Activated CD4-positive, alpha-beta T cell treated with anti-CD3 and anti-CD28 coated beads, Interleukin-2, amount 10 ng/mL, durations not matched to agents 24 days and 14 days (primary cell): Measurements from ENCODE around the gene PCSK6. TPM values are rescaled to one million over a fixed set of nuclear protein-coding genes. Genes with fewer than 3 reads are reported as not detected.
"Not testable (repeated sequence)": the region's sequence is repeated elsewhere in the genome, so short reads cannot be mapped to it uniquely, and the experiment has no call there.

Experiments used
- DNase-seq: peaks from one replicate; pipeline ENCODE4 v3.0.0; 2022
- H3K27ac Mint-ChIP-seq: one replicate; pipeline ENCODE4 v1.8.0; 2022; ENCODE audit warnings: mild to moderate bottlenecking, mixed read lengths
- H3K27me3 Mint-ChIP-seq: one replicate; pipeline ENCODE4 v1.8.0; 2022; ENCODE audit warnings: mixed read lengths
- H3K36me3 Mint-ChIP-seq: one replicate; pipeline ENCODE4 v1.8.0; 2022; ENCODE audit warnings: low read depth, mild to moderate bottlenecking, mixed read lengths
- H3K4me1 Mint-ChIP-seq: one replicate; pipeline ENCODE4 v1.8.0; 2021; ENCODE audit warnings: mixed read lengths
- H3K4me3 Mint-ChIP-seq: one replicate; pipeline ENCODE4 v1.8.0; 2022; ENCODE audit warnings: mild to moderate bottlenecking, moderate library complexity, mixed read lengths
- H3K9me3 Mint-ChIP-seq: one replicate; pipeline ENCODE4 v1.8.0; 2021; ENCODE audit warnings: mixed read lengths
- intact Hi-C: fragments of 100-400 bp; cut with micrococcal nuclease; formaldehyde crosslinking; loops from one replicate; pipeline ENCODE4 v1.15.1; 2023
- total RNA-seq: library from RNA; stranded (reverse); gene quantifications from 2 replicates; pipeline ENCODE4 v1.2.3, GENCODE V29; 2022

Gene PCSK6
- total RNA-seq, 1 donor from 2014 or later = 5.4 TPM

DNA sequence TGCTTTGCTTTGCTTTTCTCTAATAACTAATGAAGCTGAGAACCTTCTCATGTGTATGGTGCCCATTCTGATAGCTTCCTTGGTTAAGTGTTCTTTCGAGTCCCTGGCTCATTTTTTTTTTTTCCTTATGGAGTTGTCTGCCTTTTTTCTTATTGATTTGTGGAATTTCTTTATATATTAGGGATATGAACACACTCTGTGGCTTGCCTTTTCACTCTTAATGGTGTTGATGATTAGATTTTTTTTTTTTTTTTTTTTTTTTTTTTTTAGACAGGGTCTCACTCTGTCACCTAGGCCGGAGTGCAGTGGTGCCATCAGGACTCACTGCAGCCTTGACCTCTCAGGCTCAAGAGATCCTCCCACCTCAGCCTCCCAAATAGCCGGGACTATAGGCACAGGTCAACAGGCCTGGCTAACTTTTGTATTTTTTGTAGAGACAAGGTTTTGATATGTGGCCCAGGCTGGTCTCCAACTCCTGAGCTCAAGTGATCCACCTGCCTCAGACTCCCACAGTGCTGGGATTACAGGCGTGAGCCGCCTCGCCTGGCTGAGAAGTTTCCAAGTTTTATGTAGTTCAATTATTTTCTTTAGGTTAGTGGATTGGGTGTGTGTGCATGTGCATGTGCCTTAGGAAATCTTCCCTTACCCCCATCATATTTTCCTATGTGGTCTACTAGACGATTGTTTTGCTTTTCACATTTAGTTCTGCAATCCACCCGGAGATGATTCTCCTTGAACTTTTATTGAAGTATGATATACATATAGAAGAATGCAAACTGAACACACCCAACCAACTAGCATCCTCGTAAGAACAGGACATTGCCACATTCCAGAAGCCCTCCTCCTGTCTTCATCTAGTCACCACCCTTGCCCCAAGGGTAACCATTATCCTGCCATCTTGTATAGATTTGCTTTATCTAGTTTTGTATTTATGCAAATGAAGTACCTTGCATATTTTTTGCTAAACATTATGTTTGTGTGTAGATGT lies 192.8 kb downstream of the PCSK6 start:
- peaks cover 24% of the 10 kb centered on the region for H3K36me3 Mint-ChIP-seq
- H3K27ac Mint-ChIP-seq = peak overlapping the region; percentile 48
- H3K27me3 Mint-ChIP-seq = peaks cover 2% of the 10 kb centered on the region
- intact Hi-C loops = no loop called here
- no peak for DNase-seq
- peak overlapping the region; percentile 90 for H3K4me3 Mint-ChIP-seq
- no peaks in the 10 kb centered on the region for H3K9me3 Mint-ChIP-seq
- peaks cover 29% of the 10 kb centered on the region for H3K4me1 Mint-ChIP-seq

DNA sequence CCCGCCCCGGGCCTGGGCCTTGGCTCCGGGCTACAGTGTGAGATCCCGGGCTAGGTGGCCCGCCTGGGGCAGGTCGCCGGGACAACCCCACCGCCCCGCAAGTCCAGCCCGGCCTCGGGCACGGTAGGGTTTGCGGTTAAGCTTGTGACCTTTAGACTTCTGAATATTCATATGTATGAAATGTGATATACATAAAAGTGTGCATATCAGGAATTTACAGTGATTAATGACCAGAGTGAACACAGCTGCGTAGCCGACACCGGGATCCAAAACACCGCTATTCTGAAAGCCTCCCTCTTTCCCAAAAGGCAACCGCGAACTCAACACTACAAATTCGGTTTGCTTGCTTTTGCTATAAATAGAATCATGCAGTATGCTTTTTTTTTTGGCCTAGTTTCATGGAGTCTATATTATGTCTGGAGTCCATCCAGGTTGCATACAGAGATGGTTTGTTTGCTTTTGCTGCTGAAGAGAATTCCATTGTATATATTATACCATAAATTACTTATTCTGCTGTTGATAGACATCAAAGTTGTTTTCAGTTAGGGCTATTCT lies 193.8 kb downstream of the PCSK6 start:
- Mint-ChIP-seq H3K27ac (peak overlapping the region; percentile 96), H3K4me1 (peaks cover 33% of the 10 kb centered on the region), H3K36me3 (peaks cover 30% of the 10 kb centered on the region), H3K9me3 (no peaks in the 10 kb centered on the region), H3K27me3 (no peaks in the 10 kb centered on the region), H3K4me3 (peak overlapping the region; percentile 90)
- intact Hi-C loops = loop anchor here (1.0 to 2.0 kb wide), 5 partner anchors 18 to 429 kb away; partner anchors contain the start of genes SELENOS, TARS3 and TM2D3
- DNase-seq = no peak

DNA sequence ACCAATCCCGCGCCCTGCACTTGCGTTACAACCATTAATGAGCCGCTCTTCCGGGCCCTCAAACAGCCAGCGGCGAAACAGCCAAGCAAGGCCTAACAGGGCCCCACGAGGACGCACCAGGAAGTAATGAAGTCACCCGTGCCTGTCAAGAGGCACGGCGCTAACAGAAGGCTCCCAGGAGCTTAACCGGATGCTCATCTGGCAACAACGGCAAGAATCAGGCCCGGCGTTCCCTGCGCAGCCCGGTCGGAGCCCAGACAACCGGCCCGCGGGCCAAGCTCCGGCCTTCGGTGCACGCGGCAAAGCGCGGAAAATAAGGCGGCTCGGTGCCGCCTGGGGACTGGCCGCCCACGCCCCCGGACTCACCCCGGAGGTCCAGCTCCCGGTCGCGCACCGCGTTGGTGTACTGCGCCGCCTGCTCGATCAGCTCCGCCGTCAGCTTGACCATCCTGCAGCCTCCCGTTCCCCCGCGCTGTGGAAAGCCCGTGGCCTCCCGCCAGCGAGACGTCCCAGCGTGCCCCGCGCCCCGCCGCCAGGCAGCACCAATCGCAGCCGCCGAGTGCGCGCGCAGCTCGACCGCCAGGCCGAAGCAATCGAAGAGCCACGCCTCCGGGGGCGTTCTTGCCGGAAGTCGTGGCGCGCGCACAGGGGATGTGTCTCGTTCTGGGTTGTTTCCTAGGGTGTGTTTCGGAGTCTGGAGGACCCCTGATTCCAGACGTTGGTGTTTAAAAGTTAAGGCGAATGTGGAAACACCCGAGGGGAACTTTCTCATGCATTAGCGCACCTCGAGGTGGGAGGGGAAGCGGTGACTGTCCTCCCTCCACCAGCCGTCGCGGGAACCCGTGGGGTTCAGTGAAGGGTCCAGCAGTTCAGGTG lies 194.5 kb downstream of the PCSK6 start, which contains the start of gene SNRPA1:
Gene SNRPA1 (minus strand): TSS at position 518 of the 876 bp plus-strand sequence. CDS start 70 bp downstream, at position 448.
- Mint-ChIP-seq H3K27ac (peak within 1 kb of the TSS; percentile 96), H3K4me1 (peaks cover 38% of the 10 kb centered on the region), H3K4me3 (peak within 1 kb of the TSS; percentile 90), H3K36me3 (peaks cover 35% of the 10 kb centered on the region), H3K9me3 (no peaks in the 10 kb centered on the region), H3K27me3 (no peaks in the 10 kb centered on the region)
- DNase-seq = peak; percentile 99
- intact Hi-C loops = loop anchor here (1.0 to 5.0 kb wide), 6 partner anchors 18 to 693 kb away; partner anchors contain the start of genes ASB7, LINS1, SELENOS and TARS3

DNA sequence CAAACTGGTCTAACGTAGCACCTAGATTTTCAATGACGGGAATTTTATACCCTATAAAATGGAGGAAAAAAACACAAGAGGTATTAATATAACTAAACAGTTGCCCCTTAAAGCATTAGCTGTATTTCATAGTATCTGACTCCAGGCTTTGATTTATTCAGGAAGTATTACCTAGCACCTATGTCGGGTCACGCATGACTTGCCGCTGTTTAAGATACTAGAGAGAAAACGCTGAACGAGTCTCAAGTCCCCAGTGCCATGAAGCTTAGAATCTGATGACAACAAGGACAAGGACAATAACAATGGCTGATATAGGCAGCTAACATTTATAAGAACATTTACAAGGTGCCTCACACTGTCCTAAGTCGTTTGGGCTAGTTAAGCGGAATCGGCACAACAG lies 196.4 kb downstream of the PCSK6 start:
- Mint-ChIP-seq H3K36me3 (peaks cover 51% of the 10 kb centered on the region), H3K27me3 (no peaks in the 10 kb centered on the region), H3K9me3 (no peaks in the 10 kb centered on the region), H3K4me1 (peaks cover 47% of the 10 kb centered on the region), H3K4me3 (peak overlapping the region; percentile 90), H3K27ac (peak overlapping the region; percentile 96)
- intact Hi-C loops = loop anchor here (5.0 kb wide), 1 partner anchor 691 kb away; the partner anchor contains the start of genes ASB7 and LINS1
- DNase-seq = no peak

DNA sequence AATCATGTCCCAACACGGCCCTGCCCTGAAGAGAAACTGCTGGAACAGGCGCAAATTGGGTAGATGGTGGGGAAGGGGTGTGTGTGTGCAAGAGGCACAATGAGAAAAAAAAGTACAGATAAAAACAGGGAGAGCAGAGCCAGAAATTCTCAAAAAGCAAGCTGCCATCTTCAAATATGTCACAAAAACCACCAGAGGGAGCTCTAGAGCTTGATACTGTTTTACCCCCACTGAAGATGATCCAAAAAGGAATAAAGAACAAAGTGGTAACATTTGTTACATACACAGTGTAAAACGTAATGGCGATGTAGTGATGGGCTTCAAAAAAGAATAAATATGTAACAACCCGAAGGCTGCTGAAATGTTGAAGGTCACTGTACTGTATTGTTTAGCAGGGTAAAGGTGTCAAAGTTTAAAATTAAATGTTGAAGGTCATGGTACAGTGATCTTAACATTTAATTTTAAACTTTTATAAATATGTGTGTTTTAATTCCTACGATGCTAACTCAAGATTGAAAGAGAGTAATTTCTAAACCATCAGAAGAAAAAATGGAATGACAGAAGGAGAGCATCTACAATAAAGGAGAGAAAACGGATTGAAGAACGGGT lies 200.5 kb downstream of the PCSK6 start:
- Mint-ChIP-seq H3K4me3 (no peak overlapping the region), H3K27ac (peak overlapping the region; percentile 25), H3K36me3 (peaks cover 77% of the 10 kb centered on the region), H3K4me1 (peaks cover 41% of the 10 kb centered on the region), H3K9me3 (no peaks in the 10 kb centered on the region), H3K27me3 (no peaks in the 10 kb centered on the region)
- intact Hi-C loops = loop anchor here (1.0 kb wide), 1 partner anchor 12 kb away; the partner anchor contains the start of gene SELENOS
- peak; percentile 80 for DNase-seq

DNA sequence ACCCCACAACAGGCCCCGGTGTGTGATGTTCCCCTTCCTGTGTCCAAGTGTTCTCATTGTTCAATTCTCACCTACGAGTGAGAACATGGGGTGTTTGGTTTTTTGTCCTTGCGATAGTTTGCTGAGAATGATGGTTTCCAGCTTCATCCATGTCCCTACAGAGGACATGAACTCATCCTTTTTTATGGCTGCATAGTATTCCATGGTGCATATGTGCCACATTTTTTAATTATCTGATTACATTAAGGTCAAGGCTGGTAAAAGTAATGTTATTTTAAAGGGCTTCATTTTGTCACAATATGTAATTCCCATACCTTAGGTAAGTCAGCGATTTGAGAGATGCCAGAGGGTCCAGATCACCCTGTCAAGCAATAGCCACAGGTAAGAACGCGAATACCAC lies 202.2 kb downstream of the PCSK6 start:
- H3K4me3 Mint-ChIP-seq, DNase-seq, intact Hi-C loops, H3K9me3 Mint-ChIP-seq, H3K27ac Mint-ChIP-seq, H3K27me3 Mint-ChIP-seq: not testable (repeated sequence)
- Mint-ChIP-seq H3K4me1 (peaks cover 29% of the 10 kb centered on the region), H3K36me3 (peaks cover 79% of the 10 kb centered on the region)

DNA sequence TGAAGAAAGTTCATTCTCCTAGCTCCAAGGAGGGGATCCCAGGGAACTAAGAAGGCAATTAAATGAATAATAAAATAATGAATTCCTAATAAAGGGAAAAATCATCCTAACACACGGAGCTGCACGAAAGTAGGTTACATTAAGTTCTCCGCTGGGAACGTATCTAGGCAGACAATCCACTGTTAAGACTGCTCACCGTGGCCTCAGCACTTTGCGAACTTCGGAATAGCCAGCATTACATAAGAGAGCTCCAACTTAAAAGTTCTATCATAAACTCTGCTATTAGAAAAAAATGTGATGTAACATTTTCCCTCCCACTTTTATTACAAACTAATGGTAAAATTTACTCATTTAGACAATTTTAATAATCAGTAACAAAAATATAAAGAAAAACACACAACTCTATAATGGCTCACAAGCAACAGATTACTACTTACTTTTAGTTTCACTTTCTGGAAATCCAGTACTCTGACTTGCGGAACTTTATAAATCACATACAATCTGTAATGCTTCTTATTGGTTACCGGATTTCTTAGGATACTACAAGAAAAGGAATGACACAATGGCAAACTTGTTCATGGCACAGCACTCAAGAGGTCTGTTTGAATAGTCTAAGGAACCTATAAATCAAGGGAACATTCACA lies 202.9 kb downstream of the PCSK6 start:
- Mint-ChIP-seq H3K4me3 (no peak overlapping the region), H3K36me3 (peaks cover 78% of the 10 kb centered on the region), H3K4me1 (peaks cover 24% of the 10 kb centered on the region), H3K27me3 (no peaks in the 10 kb centered on the region), H3K9me3 (no peaks in the 10 kb centered on the region), H3K27ac (no peak overlapping the region)
- DNase-seq = no peak
- intact Hi-C loops = no loop called here

DNA sequence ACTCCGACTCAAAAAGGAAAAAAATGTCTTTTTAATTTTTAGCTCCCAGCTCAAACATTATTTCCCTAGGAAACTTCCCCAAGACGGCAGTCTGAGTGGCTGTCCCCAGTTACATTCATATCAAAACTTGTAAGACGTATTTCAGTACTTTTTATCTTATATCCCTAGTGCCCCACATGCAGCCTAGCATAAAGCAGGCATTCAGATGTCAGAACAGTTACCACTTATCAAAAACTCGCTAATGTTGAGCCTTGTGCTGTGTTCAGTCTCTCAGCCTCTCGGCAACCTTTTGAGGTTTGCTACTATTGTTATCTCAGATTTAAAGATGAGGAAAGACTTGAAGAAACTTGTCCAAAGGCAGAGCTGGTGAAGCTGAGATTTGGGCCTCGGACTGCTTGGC lies 205.6 kb downstream of the PCSK6 start:
- intact Hi-C loops = no loop called here
- Mint-ChIP-seq H3K36me3 (peaks cover 76% of the 10 kb centered on the region), H3K27me3 (no peaks in the 10 kb centered on the region), H3K27ac (no peak overlapping the region), H3K4me1 (peaks cover 12% of the 10 kb centered on the region), H3K4me3 (no peak overlapping the region), H3K9me3 (no peaks in the 10 kb centered on the region)
- no peak for DNase-seq

DNA sequence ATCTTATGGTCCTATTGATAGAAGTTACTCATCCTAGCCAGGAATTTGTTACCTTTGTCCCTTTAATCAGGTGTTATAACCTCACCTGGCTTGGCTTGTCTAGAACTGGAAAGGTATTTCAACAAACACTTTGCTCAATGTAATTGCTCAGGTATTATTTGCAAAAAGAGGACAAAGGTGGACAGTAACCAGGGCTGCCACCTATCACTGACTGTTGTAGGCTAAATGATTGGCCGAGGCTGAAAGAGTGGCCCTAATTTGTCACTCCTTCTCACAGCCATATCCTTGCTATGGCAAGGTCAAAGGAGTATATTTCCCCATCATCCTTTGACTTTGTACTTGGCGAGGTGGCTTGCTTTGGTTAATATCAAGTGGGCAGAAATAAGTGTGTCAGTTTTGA lies 209.5 kb downstream of the PCSK6 start:
- no peak for DNase-seq
- Mint-ChIP-seq H3K4me3 (no peak overlapping the region), H3K27ac (no peak overlapping the region), H3K9me3 (no peaks in the 10 kb centered on the region), H3K36me3 (peaks cover 54% of the 10 kb centered on the region), H3K4me1 (peaks cover 15% of the 10 kb centered on the region), H3K27me3 (no peaks in the 10 kb centered on the region)
- intact Hi-C loops = no loop called here

DNA sequence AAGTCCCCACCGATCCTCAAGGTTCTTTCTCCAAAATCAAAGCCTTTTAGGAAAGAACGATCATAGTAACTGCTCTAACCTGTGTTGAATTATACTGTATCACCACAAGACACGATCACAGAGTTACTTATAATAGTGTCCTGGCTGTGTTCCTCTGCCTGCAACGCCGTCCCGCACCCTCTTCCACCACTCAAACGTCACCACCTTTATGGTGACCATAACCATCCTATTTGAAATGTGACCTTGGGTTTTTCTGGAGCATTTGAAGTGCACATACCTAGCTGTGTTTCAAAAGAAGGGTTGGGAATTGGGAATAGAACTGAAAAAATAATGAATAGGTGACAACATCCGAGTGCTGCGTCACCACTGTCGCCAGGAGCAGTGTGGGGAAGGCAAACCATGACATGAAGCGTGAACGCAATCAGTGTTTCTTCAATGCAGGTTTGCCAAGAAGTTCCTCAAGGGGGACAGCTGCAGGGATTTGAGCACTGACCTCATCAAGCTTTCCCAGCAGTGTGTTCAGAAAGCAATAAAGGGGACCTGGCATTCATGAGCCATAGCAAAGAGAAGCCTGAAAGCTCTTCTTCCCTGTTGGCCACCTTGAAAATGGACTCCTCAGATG lies 211.5 kb downstream of the PCSK6 start:
- Mint-ChIP-seq H3K27ac (peak overlapping the region; percentile 69), H3K36me3 (peaks cover 58% of the 10 kb centered on the region)

DNA sequence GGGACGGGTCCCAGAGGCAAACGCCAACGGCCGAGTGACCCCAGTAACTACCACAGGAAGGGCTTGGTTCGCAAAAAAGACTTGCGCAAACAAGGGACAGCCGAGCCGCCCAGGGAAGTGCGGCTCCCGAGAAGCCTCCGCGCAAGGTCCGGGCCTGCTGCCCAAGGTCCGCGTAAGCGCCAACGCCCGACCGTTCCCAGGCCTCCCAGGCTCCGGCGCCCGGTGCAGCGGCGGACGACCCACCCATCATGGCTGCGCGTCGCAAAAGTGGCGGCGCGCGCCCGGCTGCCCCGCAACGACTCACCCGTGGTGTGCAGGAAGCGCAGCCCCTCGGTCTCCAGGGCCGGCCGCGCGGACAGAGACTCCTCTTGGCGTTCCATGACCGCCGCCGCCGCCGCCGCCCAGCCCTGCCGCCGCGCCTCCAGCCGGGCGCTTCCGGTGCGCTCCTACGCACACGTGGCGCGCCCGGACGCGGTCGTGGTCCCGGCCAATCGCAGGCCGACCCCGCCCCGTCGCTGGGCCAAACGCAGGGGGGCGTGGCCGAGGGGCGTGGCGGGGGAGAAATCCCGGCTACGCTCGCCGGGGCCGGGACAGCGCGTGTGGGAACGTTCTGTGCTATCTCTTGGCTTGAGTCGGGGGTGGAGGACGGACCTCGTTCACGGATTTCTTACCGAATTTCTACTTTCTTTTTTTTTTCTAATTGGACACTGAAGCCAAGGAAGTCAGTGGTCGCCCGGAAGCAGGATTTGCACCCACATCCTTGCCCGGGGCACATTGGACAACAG lies 212.3 kb downstream of the PCSK6 start, which contains the start of gene SELENOS:
Gene SELENOS (minus strand): TSS at position 448 of the 785 bp plus-strand sequence. CDS start 68 bp downstream, at position 380.
- intact Hi-C loops = loop anchor here (1.0 to 10.0 kb wide), 6 partner anchors 12 to 932 kb away; partner anchors contain the start of genes ADAMTS17, ASB7, LINS1 and SNRPA1
- peaks cover 24% of the 10 kb centered on the region for H3K4me1 Mint-ChIP-seq
- H3K27me3 Mint-ChIP-seq = no peaks in the 10 kb centered on the region
- peak; percentile 98 for DNase-seq
- H3K27ac Mint-ChIP-seq = peak within 1 kb of the TSS; percentile 85
- H3K36me3 Mint-ChIP-seq = peaks cover 57% of the 10 kb centered on the region
- no peaks in the 10 kb centered on the region for H3K9me3 Mint-ChIP-seq
- H3K4me3 Mint-ChIP-seq = peak within 1 kb of the TSS; percentile 92

More for the DNA sequence above, 211.5 kb downstream of the PCSK6 start:
- intact Hi-C loops = loop anchor here (1.0 to 10.0 kb wide), 6 partner anchors 11 to 933 kb away; partner anchors contain the start of genes ADAMTS17, ASB7, LINS1 and SNRPA1
- no peaks in the 10 kb centered on the region for H3K9me3 Mint-ChIP-seq
- no peak for DNase-seq
- H3K4me1 Mint-ChIP-seq = peaks cover 24% of the 10 kb centered on the region
- peak overlapping the region; percentile 92 for H3K4me3 Mint-ChIP-seq
- no peaks in the 10 kb centered on the region for H3K27me3 Mint-ChIP-seq
